Measurements from ENCODE around the gene FARS2. TPM values are rescaled to one million over a fixed set of nuclear protein-coding genes. Genes with fewer than 3 reads are reported as not detected.

FARS2 gene
- total RNA-seq, 1 experiment from 2014 or later = 17.8 TPM

DNA sequence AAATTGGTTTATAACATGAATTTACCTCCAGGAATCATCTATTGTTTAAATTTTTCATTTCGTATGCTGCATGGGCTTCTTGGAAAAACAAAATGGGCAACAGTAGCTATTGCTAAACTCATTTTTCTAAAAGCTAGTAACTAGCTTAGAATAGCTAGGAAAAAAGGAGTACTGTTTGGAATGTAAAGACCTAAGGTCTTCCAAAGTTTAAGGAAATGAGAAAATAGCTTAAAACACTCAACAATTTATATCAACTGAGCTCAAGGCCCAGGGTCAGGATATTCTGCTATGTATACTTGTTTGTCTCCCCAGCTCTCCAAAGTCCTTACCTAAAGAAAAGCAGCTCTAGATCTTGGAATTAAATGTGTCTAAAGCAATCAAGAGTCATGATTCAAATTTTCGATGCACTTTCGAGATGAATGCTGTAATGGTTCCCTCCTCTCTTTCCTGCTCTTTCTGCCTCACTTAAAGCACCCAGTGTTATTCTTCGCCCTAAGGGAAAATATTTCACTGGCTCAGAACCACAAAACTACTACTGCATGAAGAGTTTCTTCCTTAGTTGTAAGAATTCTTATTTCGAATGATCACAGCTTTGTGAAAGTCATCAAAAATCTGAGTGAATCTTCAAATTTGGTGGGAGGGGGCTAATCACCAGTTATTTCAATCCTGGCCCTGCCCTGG, 42.2 kb upstream of the FARS2 start:
- DNase-seq (ENCODE audit: low spot score) = no peak
- POLR2A ChIA-PET (ENCODE audit: low non-redundant PET) = no interaction called here

DNA sequence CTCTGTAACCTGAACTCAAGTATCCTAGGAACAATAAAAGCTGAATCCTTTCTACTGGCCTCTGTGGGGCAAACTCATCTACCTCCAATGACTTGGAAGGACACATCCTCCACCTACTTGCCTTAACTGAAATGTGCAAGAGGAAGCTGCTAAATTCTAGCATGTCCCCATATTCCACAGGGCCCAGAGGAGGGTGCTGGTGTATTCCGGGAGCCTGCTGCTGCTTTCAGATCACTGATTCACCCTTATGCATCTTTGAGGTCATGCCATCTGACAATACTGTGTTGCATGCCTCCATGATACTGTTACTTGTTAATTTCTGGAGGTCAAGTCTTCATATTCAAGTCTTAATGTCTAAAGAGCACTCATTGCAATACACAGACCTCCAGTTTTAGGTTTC, 40.9 kb upstream of the FARS2 start:
- POLR2A ChIA-PET (ENCODE audit: low non-redundant PET) = interaction anchor here (0.6 kb wide), 1 partner anchor 11 kb away, joined by 4 read pairs; no protein-coding TSS in a partner anchor
- intact Hi-C loops (cut with micrococcal nuclease; ENCODE audit: unreplicated experiment) = no loop called here
- H3K9me3 ChIP-seq (ENCODE audit: low read depth, low read length, poor library complexity, severe bottlenecking) = no peaks in the 10 kb centered on the region

More for the DNA sequence above, 42.2 kb upstream of the FARS2 start:
- Histone ChIP-seq H3K36me3 (ENCODE audit: insufficient read depth, low read length, poor library complexity, severe bottlenecking) (no peaks in the 10 kb centered on the region), H3K4me3 (ENCODE audit: low read depth, low read length, poor library complexity, severe bottlenecking) (no peak overlapping the region), H3K27ac (ENCODE audit: low read depth, low read length, poor library complexity, severe bottlenecking) (no peak overlapping the region), H3K9me3 (ENCODE audit: low read depth, low read length, poor library complexity, severe bottlenecking) (no peaks in the 10 kb centered on the region), H3K4me1 (ENCODE audit: insufficient read depth, low read length, poor library complexity, severe bottlenecking) (peaks cover 37% of the 10 kb centered on the region), H3K27me3 (replicated peaks; ENCODE audit: insufficient read depth, low read depth, low read length, poor library complexity) (no peaks in the 10 kb centered on the region)
- intact Hi-C loops (cut with micrococcal nuclease; ENCODE audit: unreplicated experiment) = loop anchor here (5.0 kb wide), 1 partner anchor 168 kb away; no protein-coding TSS in a partner anchor
- CTCF ChIA-PET = no interaction called here
- BruUV-seq (replicated peaks) = no TSS peak
- TF ChIP-seq EZH2 (IDR thresholded peaks at IDR 0.05; ENCODE audit: borderline replicate concordance, low read depth, low read length, poor library complexity, severe bottlenecking) = no peak
- TF ChIP-seq, protein P1, sequence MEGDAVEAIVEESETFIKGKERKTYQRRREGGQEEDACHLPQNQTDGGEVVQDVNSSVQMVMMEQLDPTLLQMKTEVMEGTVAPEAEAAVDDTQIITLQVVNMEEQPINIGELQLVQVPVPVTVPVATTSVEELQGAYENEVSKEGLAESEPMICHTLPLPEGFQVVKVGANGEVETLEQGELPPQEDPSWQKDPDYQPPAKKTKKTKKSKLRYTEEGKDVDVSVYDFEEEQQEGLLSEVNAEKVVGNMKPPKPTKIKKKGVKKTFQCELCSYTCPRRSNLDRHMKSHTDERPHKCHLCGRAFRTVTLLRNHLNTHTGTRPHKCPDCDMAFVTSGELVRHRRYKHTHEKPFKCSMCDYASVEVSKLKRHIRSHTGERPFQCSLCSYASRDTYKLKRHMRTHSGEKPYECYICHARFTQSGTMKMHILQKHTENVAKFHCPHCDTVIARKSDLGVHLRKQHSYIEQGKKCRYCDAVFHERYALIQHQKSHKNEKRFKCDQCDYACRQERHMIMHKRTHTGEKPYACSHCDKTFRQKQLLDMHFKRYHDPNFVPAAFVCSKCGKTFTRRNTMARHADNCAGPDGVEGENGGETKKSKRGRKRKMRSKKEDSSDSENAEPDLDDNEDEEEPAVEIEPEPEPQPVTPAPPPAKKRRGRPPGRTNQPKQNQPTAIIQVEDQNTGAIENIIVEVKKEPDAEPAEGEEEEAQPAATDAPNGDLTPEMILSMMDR (conservative IDR thresholded peaks at IDR 0.05; ENCODE audit: low read depth, low read length) = no peak

GRCh38 chr6:5223309-5223708, 38.0 kb upstream of the FARS2 start:
- CTCF ChIA-PET = no interaction called here
- H3K4me1 ChIP-seq (ENCODE audit: insufficient read depth, low read length, poor library complexity, severe bottlenecking) = no peaks in the 10 kb centered on the region
- POLR2A ChIA-PET (ENCODE audit: low non-redundant PET) = no interaction called here
- TF ChIP-seq EZH2 (IDR thresholded peaks at IDR 0.05; ENCODE audit: borderline replicate concordance, low read depth, low read length, poor library complexity, severe bottlenecking) = no peak
- TF ChIP-seq, protein P1 (conservative IDR thresholded peaks at IDR 0.05; ENCODE audit: low read depth, low read length) = no peak
- no TSS peak for BruUV-seq (replicated peaks)
- H3K36me3 ChIP-seq (ENCODE audit: insufficient read depth, low read length, poor library complexity, severe bottlenecking) = no peaks in the 10 kb centered on the region
- intact Hi-C loops (cut with micrococcal nuclease; ENCODE audit: unreplicated experiment) = no loop called here
- H3K9me3 ChIP-seq (ENCODE audit: low read depth, low read length, poor library complexity, severe bottlenecking) = no peaks in the 10 kb centered on the region
- no peaks in the 10 kb centered on the region for H3K27me3 ChIP-seq (replicated peaks; ENCODE audit: insufficient read depth, low read depth, low read length, poor library complexity)
- DNase-seq (ENCODE audit: low spot score) = no peak
- H3K4me3 ChIP-seq (ENCODE audit: low read depth, low read length, poor library complexity, severe bottlenecking) = no peak overlapping the region
- no peak overlapping the region for H3K27ac ChIP-seq (ENCODE audit: low read depth, low read length, poor library complexity, severe bottlenecking)

More for the DNA sequence above, 40.9 kb upstream of the FARS2 start:
- Histone ChIP-seq H3K36me3 (ENCODE audit: insufficient read depth, low read length, poor library complexity, severe bottlenecking) (no peaks in the 10 kb centered on the region), H3K4me1 (ENCODE audit: insufficient read depth, low read length, poor library complexity, severe bottlenecking) (peaks cover 24% of the 10 kb centered on the region), H3K27ac (ENCODE audit: low read depth, low read length, poor library complexity, severe bottlenecking) (no peak overlapping the region), H3K27me3 (replicated peaks; ENCODE audit: insufficient read depth, low read depth, low read length, poor library complexity) (no peaks in the 10 kb centered on the region), H3K4me3 (ENCODE audit: low read depth, low read length, poor library complexity, severe bottlenecking) (no peak overlapping the region)
- BruUV-seq (replicated peaks) = no TSS peak
- CTCF ChIA-PET = no interaction called here
- DNase-seq (ENCODE audit: low spot score) = no peak
- TF ChIP-seq EZH2 (IDR thresholded peaks at IDR 0.05; ENCODE audit: borderline replicate concordance, low read depth, low read length, poor library complexity, severe bottlenecking) = no peak
- TF ChIP-seq, protein P1 (conservative IDR thresholded peaks at IDR 0.05; ENCODE audit: low read depth, low read length) = no peak

Data from A673 (cell line).